Ishikawa (cell line): ENCODE measurements around the gene SPEM1.

Source experiments
- CEBPB ChIP-seq: IDR thresholded peaks from 2 replicates; pipeline ENCODE4 v1.6.1; 2012
- EP300 ChIP-seq: IDR thresholded peaks from 2 replicates; pipeline ENCODE4 v1.6.1; 2012; ENCODE audit warnings: borderline replicate concordance
- FOXM1 ChIP-seq: IDR thresholded peaks from 2 replicates; pipeline ENCODE4 v1.6.1; 2012; ENCODE audit warnings: low read depth, borderline replicate concordance
- RAD21 ChIP-seq: IDR thresholded peaks from 2 replicates; pipeline ENCODE4 v1.6.1; 2012; ENCODE audit warnings: low read depth
- TAF1 ChIP-seq: IDR thresholded peaks from 2 replicates; pipeline ENCODE4 v1.6.1; 2012; ENCODE audit warnings: low read depth, mild to moderate bottlenecking
- TF ChIP-seq, protein P1 (sequence below): IDR thresholded peaks from 2 replicates; pipeline ENCODE4 v1.6.1; 2012
- TF ChIP-seq, protein P2 (sequence below): IDR thresholded peaks from 2 replicates; pipeline ENCODE4 v1.6.1; 2012; ENCODE audit warnings: low read depth, mild to moderate bottlenecking

DNA sequence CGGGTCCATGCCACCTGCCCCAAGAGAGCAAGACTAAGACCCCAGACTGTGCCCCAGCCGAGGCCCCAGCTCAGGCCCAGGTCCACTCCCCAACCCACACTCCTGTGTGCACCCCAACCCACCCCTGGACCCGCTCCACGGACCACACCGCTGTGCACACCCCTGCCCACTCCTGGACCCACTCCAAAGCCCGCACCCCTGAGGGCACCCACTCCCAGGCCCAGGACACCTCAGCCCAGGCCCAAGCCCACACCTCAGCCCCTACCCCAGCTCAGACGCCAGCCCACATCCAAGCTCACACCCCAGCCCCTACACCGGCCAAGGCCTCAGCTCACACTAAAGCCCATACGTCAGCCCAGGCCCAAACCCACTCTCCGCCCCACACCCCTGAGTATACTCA, 9.6 kb downstream of the SPEM1 start:
- TF ChIP-seq CEBPB: no peak
- TF ChIP-seq, protein P1, sequence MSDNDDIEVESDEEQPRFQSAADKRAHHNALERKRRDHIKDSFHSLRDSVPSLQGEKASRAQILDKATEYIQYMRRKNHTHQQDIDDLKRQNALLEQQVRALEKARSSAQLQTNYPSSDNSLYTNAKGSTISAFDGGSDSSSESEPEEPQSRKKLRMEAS: no peak
- TF ChIP-seq TAF1: no peak
- TF ChIP-seq FOXM1: no peak
- TF ChIP-seq RAD21: no peak
- TF ChIP-seq, protein P2, sequence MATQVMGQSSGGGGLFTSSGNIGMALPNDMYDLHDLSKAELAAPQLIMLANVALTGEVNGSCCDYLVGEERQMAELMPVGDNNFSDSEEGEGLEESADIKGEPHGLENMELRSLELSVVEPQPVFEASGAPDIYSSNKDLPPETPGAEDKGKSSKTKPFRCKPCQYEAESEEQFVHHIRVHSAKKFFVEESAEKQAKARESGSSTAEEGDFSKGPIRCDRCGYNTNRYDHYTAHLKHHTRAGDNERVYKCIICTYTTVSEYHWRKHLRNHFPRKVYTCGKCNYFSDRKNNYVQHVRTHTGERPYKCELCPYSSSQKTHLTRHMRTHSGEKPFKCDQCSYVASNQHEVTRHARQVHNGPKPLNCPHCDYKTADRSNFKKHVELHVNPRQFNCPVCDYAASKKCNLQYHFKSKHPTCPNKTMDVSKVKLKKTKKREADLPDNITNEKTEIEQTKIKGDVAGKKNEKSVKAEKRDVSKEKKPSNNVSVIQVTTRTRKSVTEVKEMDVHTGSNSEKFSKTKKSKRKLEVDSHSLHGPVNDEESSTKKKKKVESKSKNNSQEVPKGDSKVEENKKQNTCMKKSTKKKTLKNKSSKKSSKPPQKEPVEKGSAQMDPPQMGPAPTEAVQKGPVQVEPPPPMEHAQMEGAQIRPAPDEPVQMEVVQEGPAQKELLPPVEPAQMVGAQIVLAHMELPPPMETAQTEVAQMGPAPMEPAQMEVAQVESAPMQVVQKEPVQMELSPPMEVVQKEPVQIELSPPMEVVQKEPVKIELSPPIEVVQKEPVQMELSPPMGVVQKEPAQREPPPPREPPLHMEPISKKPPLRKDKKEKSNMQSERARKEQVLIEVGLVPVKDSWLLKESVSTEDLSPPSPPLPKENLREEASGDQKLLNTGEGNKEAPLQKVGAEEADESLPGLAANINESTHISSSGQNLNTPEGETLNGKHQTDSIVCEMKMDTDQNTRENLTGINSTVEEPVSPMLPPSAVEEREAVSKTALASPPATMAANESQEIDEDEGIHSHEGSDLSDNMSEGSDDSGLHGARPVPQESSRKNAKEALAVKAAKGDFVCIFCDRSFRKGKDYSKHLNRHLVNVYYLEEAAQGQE: no peak
- no peak for TF ChIP-seq EP300
